HepG2 (cell line): Measurements from ENCODE around the gene ZNF581. TPM values are rescaled to one million over a fixed set of nuclear protein-coding genes. Genes with fewer than 3 reads are reported as not detected.

ENCODE experiments used
- ATAC-seq: fragments of 200-7000 bp; cut with Tn5 transposase; 3 replicates; pipeline ENCODE4 v1.9.1; 2020; ENCODE audit warnings: mild to moderate bottlenecking, moderate library complexity
- BruUV-seq: library from RNA; stranded (reverse); fragments of 400-500 nt; replicated peaks from 2 replicates; lab custom pipeline; 2021; lab: Mats Ljungman, UMichigan
- CTCF ChIA-PET: fragments of 300-600 bp; formaldehyde crosslinking; extraction: SDS; loops from one replicate; lab custom pipeline; 2021; ENCODE audit warnings: low total read pairs, inconsistent platforms, low intra/inter-chr PET ratio; lab: Yijun Ruan, JAX
- POLR2A ChIA-PET: fragments of 350-600 bp; sonication (Branson Sonifier 250); formaldehyde crosslinking; loops from one replicate; lab custom pipeline; 2020; ENCODE audit warnings: antibody characterized with exemption, inconsistent platforms; lab: Yijun Ruan, JAX
- DNase-seq: peaks from one replicate; pipeline ENCODE4 v3.0.0-alpha.2; 2015; ENCODE audit warnings: low spot score
- FAIRE-seq: peaks from 3 replicates; lab custom pipeline; 2011; peaks lifted over from hg19 to GRCh38; lab: Jason Lieb, UNC
- H2AFZ ChIP-seq: one replicate; pipeline ENCODE4 v1.6.1; 2011; ENCODE audit warnings: low read length, inconsistent platforms
- H3K27ac ChIP-seq: fragments of 300-600 bp; 3 replicates; pipeline ENCODE4 v1.8.0; 2011; ENCODE audit warnings: mixed run types, mild to moderate bottlenecking, mixed read lengths, low read length, inconsistent platforms; ENCODE audit not compliant: insufficient read depth; ENCODE audit errors: extremely low read length
- H3K27me3 ChIP-seq, 2 experiments: fragments of 200-600 bp in 1 of 2; 2 replicates in 1 of 2; 3 replicates in 1 of 2; pipeline versions ENCODE4 v1.6.0 to v1.8.0; 2011; ENCODE audit warnings: low read length in 2 of 2, mild to moderate bottlenecking in 2 of 2, moderate library complexity in 2 of 2, inconsistent platforms in 1 of 2; ENCODE audit not compliant: insufficient read depth in 2 of 2, control insufficient read depth in 1 of 2
- H3K36me3 ChIP-seq, 2 experiments: fragments of 200-600 bp in 1 of 2; replicated peaks in 1 of 2; 2 replicates in 1 of 2; 3 replicates in 1 of 2; pipeline versions ENCODE4 v1.5.1 to v1.8.0; 2011; ENCODE audit warnings: low read length in 2 of 2, inconsistent platforms in 1 of 2; ENCODE audit not compliant: insufficient read depth in 2 of 2, control insufficient read depth in 1 of 2
- H3K4me1 ChIP-seq: 2 replicates; pipeline ENCODE4 v1.5.1; 2012; ENCODE audit warnings: low read length, inconsistent platforms; ENCODE audit not compliant: insufficient read depth
- H3K4me2 ChIP-seq: 2 replicates; pipeline ENCODE4 v1.6.0; 2011; ENCODE audit warnings: low read depth, low read length, inconsistent platforms
- H3K4me3 ChIP-seq, 3 experiments: fragments of 200-600 bp in 1 of 3; sonication (generic), shearing (Covaris generic) in 1 of 3; replicated peaks in 1 of 3; 2 replicates each; pipeline ENCODE4 v1.5.1; 2011 to 2016; ENCODE audit warnings: low read length in 3 of 3, inconsistent platforms in 2 of 3, low read depth in 2 of 3, mild to moderate bottlenecking in 2 of 3, control low read depth in 1 of 3, mixed read lengths in 1 of 3; ENCODE audit not compliant: insufficient read depth in 1 of 3
- H3K79me2 ChIP-seq: one replicate; pipeline ENCODE4 v1.6.1; 2011; ENCODE audit warnings: low read length, inconsistent platforms; ENCODE audit not compliant: insufficient read depth
- H3K9ac ChIP-seq: 2 replicates; pipeline ENCODE4 v1.6.0; 2011; ENCODE audit warnings: mild to moderate bottlenecking, low read depth, low read length, inconsistent platforms; ENCODE audit not compliant: insufficient read depth
- H3K9me3 ChIP-seq: 2 replicates; pipeline ENCODE4 v1.5.1; 2012; ENCODE audit warnings: mild to moderate bottlenecking, low read length
- H4K20me1 ChIP-seq: 2 replicates; pipeline ENCODE4 v1.6.0; 2011; ENCODE audit warnings: inconsistent platforms, mild to moderate bottlenecking, low read length, moderate library complexity; ENCODE audit not compliant: insufficient read depth
- CREM ChIP-seq, 2 experiments: sonication (generic) in 1 of 2; formaldehyde crosslinking in 1 of 2; IDR thresholded peaks; 2 replicates each; pipeline versions ENCODE4 v1.4.0 to v1.6.1; 2016 to 2020; ENCODE audit warnings: antibody characterized with exemption in 1 of 2, mild to moderate bottlenecking in 1 of 2, missing genetic modification reagents in 1 of 2
- FOSL2 ChIP-seq: sonication (generic); formaldehyde crosslinking; IDR thresholded peaks from 2 replicates; pipeline ENCODE4 v1.4.0; 2020; ENCODE audit warnings: missing genetic modification reagents
- GABPB1 ChIP-seq: IDR thresholded peaks from 2 replicates; pipeline ENCODE4 v1.6.1; 2016; ENCODE audit warnings: mild to moderate bottlenecking, missing genetic modification reagents, moderate library complexity, missing compliant biosample characterization
- GTF2F1 ChIP-seq: fragments of 150-350 bp; IDR thresholded peaks from 2 replicates; pipeline ENCODE4 v1.6.1; 2014; ENCODE audit warnings: low read length
- NR1H2 ChIP-seq: sonication (generic); formaldehyde crosslinking; IDR thresholded peaks from 2 replicates; pipeline ENCODE4 v1.8.1; 2022; ENCODE audit warnings: low read depth, missing genetic modification reagents, borderline replicate concordance
- NR2F6 ChIP-seq, 2 experiments: IDR thresholded peaks; 2 replicates each; pipeline ENCODE4 v1.6.1; 2016; ENCODE audit warnings: antibody characterized with exemption in 1 of 2, mild to moderate bottlenecking in 1 of 2
- POLR2G ChIP-seq: fragments of 200-400 bp; formaldehyde crosslinking; IDR thresholded peaks from 2 replicates; pipeline ENCODE4 v1.6.1; 2018; ENCODE audit warnings: mild to moderate bottlenecking, low read depth, low read length, moderate library complexity
- RARG ChIP-seq: sonication (generic); formaldehyde crosslinking; IDR thresholded peaks from 2 replicates; pipeline ENCODE4 v1.4.0; 2020; ENCODE audit warnings: low read depth, mild to moderate bottlenecking, missing genetic modification reagents
- SMC3 ChIP-seq: IDR thresholded peaks from 2 replicates; pipeline ENCODE4 v1.6.1; 2011; ENCODE audit warnings: low read length, improper control_type of control experiment
- SRSF1 ChIP-seq: fragments of 200-400 bp; formaldehyde crosslinking; optimal IDR thresholded peaks from 2 replicates; pipeline ENCODE3; 2017; ENCODE audit warnings: mild to moderate bottlenecking, low read depth, low read length, moderate library complexity
- ZBTB7B ChIP-seq: sonication (generic); formaldehyde crosslinking; IDR thresholded peaks from 2 replicates; pipeline ENCODE4 v1.4.0; 2020; ENCODE audit warnings: missing genetic modification reagents
- ZFP1 ChIP-seq: IDR thresholded peaks from 2 replicates; pipeline ENCODE4 v1.6.1; 2016
- ZFP37 ChIP-seq: sonication (generic); formaldehyde crosslinking; IDR thresholded peaks from 2 replicates; pipeline ENCODE4 v1.4.0; 2020; ENCODE audit warnings: missing genetic modification reagents, borderline replicate concordance
- ZNF547 ChIP-seq: sonication (generic); formaldehyde crosslinking; IDR thresholded peaks from 2 replicates; pipeline ENCODE4 v1.5.1; 2020; ENCODE audit warnings: mild to moderate bottlenecking, missing genetic modification reagents
- ZNF883 ChIP-seq: sonication (generic); formaldehyde crosslinking; IDR thresholded peaks from 2 replicates; pipeline ENCODE4 v1.5.1; 2020; ENCODE audit warnings: mild to moderate bottlenecking, missing genetic modification reagents; ENCODE audit errors: not compliant biosample characterization
- ZSCAN31 ChIP-seq: sonication (generic); formaldehyde crosslinking; IDR thresholded peaks from 2 replicates; pipeline ENCODE4 v1.5.0; 2020; ENCODE audit warnings: low read depth, mild to moderate bottlenecking, missing genetic modification reagents
- WGBS: methylation state at CpG from one replicate; pipeline ENCODE4 v1.1.6; 2017; ENCODE audit warnings: low lambda C conversion rate; 5-methylcytosine and 5-hydroxymethylcytosine counted together
- in situ Hi-C: cut with HindIII; loops from 2 replicates; pipeline ENCODE4 v1.10.0; 2017; ENCODE audit warnings: low pct_unique_long_range_greater_than_20kb; ENCODE audit not compliant: extremely low pct_ligation_motif_present
- intact Hi-C: fragments of 100-400 bp; cut with micrococcal nuclease; formaldehyde crosslinking; loops from one replicate; pipeline ENCODE4 v1.10.0; 2022; ENCODE audit not compliant: unreplicated experiment
- polyA plus RNA-seq, 8 experiments: library from polyadenylated mRNA; depleted of rRNA in 3 of 8; stranded (reverse) in 7 of 8; unstranded in 1 of 8; fragments of >200 nt; fragmentation: Illumina TruSeq in 4 of 8; extraction: Trizol in 4 of 8; gene quantifications; 2 replicates each; pipeline versions ENCODE4 v1.2.1 to v1.2.3, GENCODE V29; 2011 to 2016; ENCODE audit warnings: low read depth in 4 of 8, missing spikeins in 1 of 8, mixed read lengths in 1 of 8; ENCODE audit not compliant: insufficient read depth in 1 of 8
- total RNA-seq, 5 experiments: library from RNA; depleted of rRNA; stranded (reverse); fragments of >200 nt; fragmentation: Illumina TruSeq; extraction: Trizol; gene quantifications; 2 replicates each; pipeline ENCODE4 v1.2.3, GENCODE V29; 2016; ENCODE audit warnings: low read depth in 1 of 5
- TF ChIP-seq, protein P1 (sequence below): sonication (generic); formaldehyde crosslinking; IDR thresholded peaks from 2 replicates; pipeline ENCODE4 v1.5.0; 2020; ENCODE audit warnings: mild to moderate bottlenecking, missing genetic modification reagents
- TF ChIP-seq, protein P2 (sequence below): sonication (generic); formaldehyde crosslinking; IDR thresholded peaks from 2 replicates; pipeline ENCODE4 v1.8.1; 2022; ENCODE audit warnings: low read depth, mild to moderate bottlenecking, missing genetic modification reagents
- TF ChIP-seq, protein P3 (sequence below): sonication (generic); formaldehyde crosslinking; IDR thresholded peaks from 2 replicates; pipeline ENCODE4 v1.5.0; 2020; ENCODE audit warnings: missing genetic modification reagents

Gene ZNF581
- total and polyA plus RNA-seq, 2 of the 13 experiments (the other 11 are each of a cell fraction or from before 2014, with no cell fraction given), result 19.6 to 49.5 TPM

DNA sequence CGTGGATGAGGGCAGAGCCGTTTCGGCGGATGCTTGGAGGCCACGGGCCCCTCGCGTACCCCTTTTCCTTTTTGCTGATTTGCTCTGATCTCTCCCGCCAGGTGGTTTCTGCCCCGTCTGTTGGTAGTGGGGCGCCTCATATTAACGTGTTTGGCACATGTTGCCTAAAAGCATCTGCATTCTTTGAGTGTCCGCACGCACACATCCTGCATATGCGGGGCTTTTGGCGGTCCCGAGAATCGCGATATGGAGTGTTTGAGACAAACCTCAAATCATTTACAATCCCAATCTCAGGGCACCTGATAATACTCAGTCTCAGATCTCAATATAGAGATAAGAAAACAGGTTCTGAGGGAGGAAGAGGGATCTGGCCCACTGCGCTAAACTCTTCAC lies 12.2 kb downstream of the ZNF581 start:
- H3K4me3 ChIP-seq, result peak overlapping the region; percentile 78 to 97 (median 85)
- no peaks in the 10 kb centered on the region for H3K9me3 ChIP-seq
- ATAC-seq (no peak), DNase-seq (no peak), FAIRE-seq (no peak)
- H4K20me1 ChIP-seq, result peaks cover 44% of the 10 kb centered on the region
- peak overlapping the region; percentile 99 for H3K27ac ChIP-seq
- in situ Hi-C loops, result no loop called here
- peaks cover 24% of the 10 kb centered on the region for H3K4me1 ChIP-seq
- H3K27me3 ChIP-seq, result no peaks in the 10 kb centered on the region; a peak in 1 of 5 replicates
- POLR2A ChIA-PET, result interaction anchor here (2.1 kb wide), 1 partner anchor 8 kb away, joined by 5 read pairs; the partner anchor contains the start of gene CCDC106
- intact Hi-C loops, result no loop called here
- WGBS, result under 1% methylated on average over 19 of the region's 19 CpGs
- H2AFZ ChIP-seq, result no peak overlapping the region
- H3K79me2 ChIP-seq, result peaks cover 49% of the 10 kb centered on the region
- CTCF ChIA-PET, result no interaction called here
- BruUV-seq, result TSS peak; percentile 58
- peak overlapping the region; percentile 100 for H3K9ac ChIP-seq
- peaks cover 7 to 17% of the 10 kb centered on the region in 2 experiments for H3K36me3 ChIP-seq
- peak overlapping the region; percentile 89 for H3K4me2 ChIP-seq
- TF ChIP-seq ZNF547 (peak; percentile 10; the same call in 1 of the 2 replicates), GTF2F1 (no peak), POLR2G (no peak), SMC3 (no peak), NR1H2 (no peak), GABPB1 (no peak), ZFP1 (CRISPR knock-in tag) (0 out of 2 replicates have a peak, but pooled peaks have one; percentile 11), ZBTB7B (peak; percentile 6; the same call in 1 of the 2 replicates), NR2F6 (IDR thresholded peaks at IDR 0.05) (no peak), NR2F6 (CRISPR knock-in tag; IDR thresholded peaks at IDR 0.05) (no peak), FOSL2 (CRISPR knock-in tag) (no peak), ZSCAN31 (CRISPR knock-in tag) (peak; percentile 1; the same call in 1 of the 2 replicates), ZFP37 (no peak), SRSF1 (no peak), RARG (CRISPR knock-in tag) (no peak), CREM (IDR thresholded peaks at IDR 0.05) (peak; percentile 26; the same call in 1 of the 2 replicates), CREM (CRISPR knock-in tag; IDR thresholded peaks at IDR 0.05) (no peak), ZNF883 (no peak)
- TF ChIP-seq, protein P1, sequence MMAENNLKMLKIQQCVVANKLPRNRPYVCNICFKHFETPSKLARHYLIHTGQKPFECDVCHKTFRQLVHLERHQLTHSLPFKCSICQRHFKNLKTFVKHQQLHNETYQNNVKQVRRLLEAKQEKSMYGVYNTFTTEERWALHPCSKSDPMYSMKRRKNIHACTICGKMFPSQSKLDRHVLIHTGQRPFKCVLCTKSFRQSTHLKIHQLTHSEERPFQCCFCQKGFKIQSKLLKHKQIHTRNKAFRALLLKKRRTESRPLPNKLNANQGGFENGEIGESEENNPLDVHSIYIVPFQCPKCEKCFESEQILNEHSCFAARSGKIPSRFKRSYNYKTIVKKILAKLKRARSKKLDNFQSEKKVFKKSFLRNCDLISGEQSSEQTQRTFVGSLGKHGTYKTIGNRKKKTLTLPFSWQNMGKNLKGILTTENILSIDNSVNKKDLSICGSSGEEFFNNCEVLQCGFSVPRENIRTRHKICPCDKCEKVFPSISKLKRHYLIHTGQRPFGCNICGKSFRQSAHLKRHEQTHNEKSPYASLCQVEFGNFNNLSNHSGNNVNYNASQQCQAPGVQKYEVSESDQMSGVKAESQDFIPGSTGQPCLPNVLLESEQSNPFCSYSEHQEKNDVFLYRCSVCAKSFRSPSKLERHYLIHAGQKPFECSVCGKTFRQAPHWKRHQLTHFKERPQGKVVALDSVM, result peak; percentile 4; the same call in 1 of the 2 replicates
- TF ChIP-seq, protein P2, sequence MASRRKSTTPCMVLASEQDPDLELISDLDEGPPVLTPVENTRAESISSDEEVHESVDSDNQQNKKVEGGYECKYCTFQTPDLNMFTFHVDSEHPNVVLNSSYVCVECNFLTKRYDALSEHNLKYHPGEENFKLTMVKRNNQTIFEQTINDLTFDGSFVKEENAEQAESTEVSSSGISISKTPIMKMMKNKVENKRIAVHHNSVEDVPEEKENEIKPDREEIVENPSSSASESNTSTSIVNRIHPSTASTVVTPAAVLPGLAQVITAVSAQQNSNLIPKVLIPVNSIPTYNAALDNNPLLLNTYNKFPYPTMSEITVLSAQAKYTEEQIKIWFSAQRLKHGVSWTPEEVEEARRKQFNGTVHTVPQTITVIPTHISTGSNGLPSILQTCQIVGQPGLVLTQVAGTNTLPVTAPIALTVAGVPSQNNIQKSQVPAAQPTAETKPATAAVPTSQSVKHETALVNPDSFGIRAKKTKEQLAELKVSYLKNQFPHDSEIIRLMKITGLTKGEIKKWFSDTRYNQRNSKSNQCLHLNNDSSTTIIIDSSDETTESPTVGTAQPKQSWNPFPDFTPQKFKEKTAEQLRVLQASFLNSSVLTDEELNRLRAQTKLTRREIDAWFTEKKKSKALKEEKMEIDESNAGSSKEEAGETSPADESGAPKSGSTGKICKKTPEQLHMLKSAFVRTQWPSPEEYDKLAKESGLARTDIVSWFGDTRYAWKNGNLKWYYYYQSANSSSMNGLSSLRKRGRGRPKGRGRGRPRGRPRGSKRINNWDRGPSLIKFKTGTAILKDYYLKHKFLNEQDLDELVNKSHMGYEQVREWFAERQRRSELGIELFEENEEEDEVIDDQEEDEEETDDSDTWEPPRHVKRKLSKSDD, result no peak
- TF ChIP-seq, protein P3, sequence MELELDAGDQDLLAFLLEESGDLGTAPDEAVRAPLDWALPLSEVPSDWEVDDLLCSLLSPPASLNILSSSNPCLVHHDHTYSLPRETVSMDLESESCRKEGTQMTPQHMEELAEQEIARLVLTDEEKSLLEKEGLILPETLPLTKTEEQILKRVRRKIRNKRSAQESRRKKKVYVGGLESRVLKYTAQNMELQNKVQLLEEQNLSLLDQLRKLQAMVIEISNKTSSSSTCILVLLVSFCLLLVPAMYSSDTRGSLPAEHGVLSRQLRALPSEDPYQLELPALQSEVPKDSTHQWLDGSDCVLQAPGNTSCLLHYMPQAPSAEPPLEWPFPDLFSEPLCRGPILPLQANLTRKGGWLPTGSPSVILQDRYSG (CRISPR knock-in tag), result no peak
